Caki2 (cell line): ENCODE measurements around the gene FAM149B1. TPM values are rescaled to one million over a fixed set of nuclear protein-coding genes. Genes with fewer than 3 reads are reported as not detected.
"Not testable (repeated sequence)": the region's sequence is repeated elsewhere in the genome, so short reads cannot be mapped to it uniquely, and the experiment has no call there.

ENCODE experiments used
- DNase-seq: peaks from one replicate; pipeline ENCODE4 v3.0.0-alpha.2; 2015; ENCODE audit warnings: low read depth
- in situ Hi-C: cut with HindIII; loops from 2 replicates; pipeline ENCODE4 v1.10.0; 2016; ENCODE audit warnings: low sequenced_read_pairs, low pct_unique_long_range_greater_than_20kb, mixed read lengths
- total RNA-seq: library from RNA; depleted of rRNA; stranded (reverse); fragments of >200 nt; shearing (Covaris generic); gene quantifications from 2 replicates; pipeline ENCODE4 v1.2.3, GENCODE V29; 2014; ENCODE audit warnings: low replicate concordance; rRNA removed

Gene FAM149B1
- 11.1 and 11.5 TPM in 2 replicates for total RNA-seq

DNA sequence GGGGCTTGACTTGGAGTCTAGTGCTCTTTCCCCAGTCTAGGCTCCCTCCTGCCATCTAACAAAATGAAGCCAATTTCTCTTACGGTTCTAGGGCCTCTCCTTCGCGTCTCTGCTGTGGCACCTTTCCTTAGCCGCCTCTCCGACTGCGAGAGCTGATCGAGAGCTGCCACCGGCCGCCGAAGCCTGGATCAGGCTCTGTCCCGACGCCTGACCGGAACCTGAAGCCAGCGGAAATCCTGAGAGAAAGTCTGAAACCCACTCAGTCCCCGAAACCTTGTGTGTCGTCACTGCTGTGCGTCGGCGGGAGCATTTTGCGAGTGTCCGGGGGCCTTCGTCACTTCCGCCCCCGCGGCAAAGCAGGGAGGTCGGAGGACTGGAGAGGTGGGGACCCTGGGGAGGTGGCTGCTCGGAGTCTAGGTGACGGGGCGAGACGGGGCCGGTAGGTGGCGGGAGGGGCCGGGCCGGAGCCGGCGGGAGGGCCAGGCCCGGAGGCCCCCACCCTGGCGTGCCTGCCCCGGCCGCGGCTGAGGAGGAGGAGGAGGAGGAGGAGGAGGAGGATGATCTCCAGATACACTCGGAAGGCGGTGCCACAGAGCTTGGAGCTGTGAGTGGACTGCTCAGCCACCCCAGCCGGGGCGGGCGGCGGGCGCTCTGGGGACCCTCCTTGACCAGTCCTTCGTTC, at the start of gene FAM149B1, which contains the start of gene ECD:
TSS of gene FAM149B1 (plus strand) at position 337 of the 682 bp plus-strand sequence. CDS start at position 558, 221 bp downstream.
TSS of gene ECD (minus strand) at position 226 of the 682 bp plus-strand sequence. CDS start 4,071 bp downstream, outside the sequence.
- in situ Hi-C loops, result no loop called here
- DNase-seq, result peak; percentile 95

GRCh38 chr10:73119457-73119856, 48.5 kb upstream of the FAM149B1 start:
- no peak for DNase-seq
- in situ Hi-C loops, result no loop called here

GRCh38 chr10:73119952-73120351, 48.0 kb upstream of the FAM149B1 start:
- no peak for DNase-seq
- in situ Hi-C loops, result no loop called here

DNA sequence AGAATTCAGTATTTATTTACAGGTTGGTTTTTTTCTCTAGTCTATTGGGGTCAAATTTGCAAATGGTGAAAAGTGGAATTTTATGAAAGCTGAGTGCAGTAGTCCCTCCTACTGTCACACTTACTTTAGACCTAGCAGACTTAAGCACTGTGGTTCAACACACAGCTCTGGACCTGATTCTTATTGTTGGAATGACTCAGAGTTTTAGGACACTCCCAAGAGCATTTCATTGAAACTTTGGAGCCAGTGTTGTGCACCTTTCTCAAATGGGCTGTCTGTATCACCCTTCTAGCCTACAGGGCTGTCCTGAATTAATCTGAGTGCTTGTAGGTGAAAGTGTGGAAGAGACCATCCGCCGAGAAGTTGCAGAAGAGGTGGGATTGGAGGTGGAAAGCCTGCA, 41.6 kb upstream of the FAM149B1 start:
- DNase-seq, result no peak
- in situ Hi-C loops, result no loop called here

DNA sequence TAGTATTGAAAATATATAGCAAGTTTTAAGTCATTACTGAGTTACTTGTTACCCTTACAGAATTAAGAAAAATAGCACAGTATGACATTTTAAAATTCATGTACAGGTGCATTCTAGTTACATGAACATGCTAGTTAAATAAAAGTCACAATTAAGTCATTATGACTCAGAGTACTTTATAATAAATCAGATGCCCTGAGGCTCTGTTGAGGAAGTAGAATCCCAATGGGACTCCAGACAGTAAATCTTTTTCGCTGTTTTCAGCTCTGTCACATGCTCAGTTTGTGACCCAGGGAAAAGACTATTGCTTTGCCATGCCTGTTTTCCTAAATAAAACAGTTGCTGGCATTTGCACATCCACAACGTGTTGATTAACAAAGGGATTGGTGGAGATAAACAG, 36.6 kb upstream of the FAM149B1 start:
- DNase-seq, result no peak

GRCh38 chr10:73131913-73132686, 35.8 kb upstream of the FAM149B1 start:
- DNase-seq, result no peak
- in situ Hi-C loops, result no loop called here

More for the DNA sequence above, 36.6 kb upstream of the FAM149B1 start:
- in situ Hi-C loops, result no loop called here

GRCh38 chr10:73134727-73135126, 33.2 kb upstream of the FAM149B1 start:
- in situ Hi-C loops, result no loop called here
- no peak for DNase-seq

DNA sequence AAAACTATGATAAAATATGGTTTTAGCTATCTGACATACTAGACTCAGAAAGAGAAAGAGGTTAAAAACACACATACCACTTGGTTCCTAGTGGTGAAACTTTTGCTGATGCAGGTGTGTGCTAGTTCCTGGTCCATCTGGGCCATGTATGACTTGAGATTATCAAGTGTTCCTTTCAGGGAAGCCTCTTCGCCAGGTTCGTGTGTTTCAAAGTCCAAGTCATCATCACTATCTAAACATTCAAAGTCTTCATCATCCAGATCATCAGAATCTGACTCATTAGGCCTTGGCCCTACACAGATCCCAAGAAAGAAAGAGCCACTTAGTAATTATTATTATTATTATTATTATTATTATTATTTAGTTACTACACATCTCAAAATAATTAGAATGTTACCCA, 31.3 kb upstream of the FAM149B1 start:
- in situ Hi-C loops, result no loop called here
- no peak for DNase-seq

GRCh38 chr10:73139251-73139650, 28.7 kb upstream of the FAM149B1 start:
- in situ Hi-C loops, result no loop called here
- DNase-seq, result no peak

DNA sequence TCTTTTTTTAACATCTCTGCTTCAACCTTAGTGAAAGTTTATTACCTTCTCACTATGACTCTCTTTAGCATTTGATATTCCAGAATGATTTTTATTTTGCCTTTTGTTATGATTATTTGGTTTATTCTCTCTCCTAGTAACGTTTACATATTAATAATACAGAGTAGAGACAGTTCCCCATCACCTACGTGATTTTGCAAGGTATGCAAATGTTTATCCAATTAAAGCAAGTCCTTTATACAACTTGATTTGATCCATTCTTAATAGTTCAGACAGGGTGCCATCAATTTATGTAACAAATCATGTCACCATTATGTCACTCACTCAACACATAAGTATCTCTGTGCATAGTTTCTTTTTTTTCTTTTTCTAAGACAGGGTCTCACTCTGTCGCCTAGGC, 26.3 kb upstream of the FAM149B1 start:
- no peak for DNase-seq
- in situ Hi-C loops, result no loop called here

- in situ Hi-C loops, DNase-seq: not testable (repeated sequence)
These were observed 17.1 kb upstream of the FAM149B1 start for GRCh38 chr10:73150633-73151413.

DNA sequence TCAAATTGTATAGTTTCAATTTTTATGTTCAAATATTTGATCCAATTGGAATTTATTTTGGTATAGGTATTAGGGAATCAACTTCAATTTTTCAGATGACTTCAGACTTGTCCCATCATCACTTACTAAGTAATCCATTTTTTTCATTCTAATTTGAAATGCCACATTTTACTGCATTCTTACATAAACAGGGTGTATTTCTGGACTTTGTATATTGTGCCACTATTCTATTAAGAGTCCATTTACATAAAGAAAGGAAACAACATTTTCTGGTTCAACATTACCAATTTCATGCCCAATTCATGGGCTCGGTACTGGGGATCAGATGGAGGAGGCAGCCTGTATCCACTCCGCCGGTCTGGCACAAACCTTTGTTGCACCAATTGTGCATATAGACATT, 15.9 kb upstream of the FAM149B1 start:
- in situ Hi-C loops, result no loop called here
- DNase-seq, result no peak

GRCh38 chr10:73156054-73156453, 11.9 kb upstream of the FAM149B1 start:
- DNase-seq, result no peak
- in situ Hi-C loops, result no loop called here

DNA sequence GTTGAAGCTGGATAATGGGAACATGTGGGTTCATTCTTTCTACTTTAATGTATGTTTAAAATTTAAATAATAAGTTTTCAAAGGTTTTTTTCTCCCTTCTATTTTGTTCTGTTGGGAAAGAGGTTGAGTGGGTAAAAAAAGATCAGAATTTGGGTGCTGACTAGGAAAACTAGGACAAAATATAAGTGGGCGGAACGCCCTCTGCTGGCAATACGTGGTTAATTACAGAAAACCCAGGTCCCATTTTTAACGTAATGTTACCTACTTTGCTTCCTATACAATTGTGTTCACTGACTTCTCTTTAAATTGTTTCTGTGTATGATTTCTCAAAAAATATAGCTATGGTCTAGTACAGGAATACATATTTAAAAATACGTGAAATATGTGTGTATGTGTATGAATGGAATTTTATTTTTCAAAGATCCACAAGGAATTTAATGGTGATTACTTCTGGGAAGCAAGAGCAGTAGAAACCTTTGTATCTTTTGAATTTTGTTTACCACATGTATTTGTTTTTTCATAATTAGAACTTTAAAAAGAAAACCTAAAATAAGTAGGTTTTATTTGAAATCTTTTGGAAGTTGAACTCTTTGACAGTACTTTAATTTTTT, 8.8 kb upstream of the FAM149B1 start:
- peak; percentile 39 for DNase-seq
- in situ Hi-C loops, result no loop called here

DNA sequence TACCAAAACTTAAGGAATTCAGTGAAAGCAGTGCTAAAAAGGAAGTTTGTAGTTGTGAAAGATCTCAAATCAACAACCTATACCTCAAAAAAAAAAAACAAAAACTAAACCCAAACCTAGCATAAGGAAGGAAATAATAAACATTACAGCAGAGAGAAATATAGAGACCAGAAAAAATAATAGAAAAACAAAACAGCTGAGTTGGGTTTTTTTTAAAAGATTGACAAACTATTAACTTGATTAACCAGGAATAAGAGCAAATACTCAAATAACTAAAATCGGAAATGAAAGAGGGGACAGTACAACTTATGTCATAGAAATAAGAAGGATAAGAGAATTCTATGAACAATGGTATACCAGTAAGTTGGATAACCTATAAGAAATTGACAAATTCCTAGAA, 6.8 kb upstream of the FAM149B1 start:
- no peak for DNase-seq
- in situ Hi-C loops, result no loop called here

GRCh38 chr10:73161662-73162061, 6.3 kb upstream of the FAM149B1 start:
- in situ Hi-C loops, result no loop called here
- no peak for DNase-seq

GRCh38 chr10:73163096-73163495, 4.8 kb upstream of the FAM149B1 start:
- in situ Hi-C loops, result no loop called here
- DNase-seq, result no peak

DNA sequence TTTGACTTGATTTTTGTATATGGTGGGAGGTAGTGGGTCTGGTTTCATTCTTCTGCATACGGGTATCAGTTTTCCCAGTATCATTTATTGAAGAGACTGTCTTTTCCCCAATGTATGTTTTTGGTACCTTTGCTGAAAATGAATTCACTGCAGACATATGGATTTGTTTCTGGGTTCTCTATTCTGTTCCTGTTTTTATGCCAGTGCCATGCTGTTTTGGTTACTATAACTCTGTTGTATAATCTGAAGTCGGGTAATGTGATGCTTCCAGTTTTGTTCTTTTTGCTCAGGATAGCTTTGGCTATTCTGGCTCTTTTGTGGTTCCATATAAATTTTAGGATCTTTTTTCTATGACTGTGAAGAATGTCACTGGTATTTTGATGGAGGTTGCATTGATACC, 947 bp upstream of the FAM149B1 start:
- in situ Hi-C loops, result no loop called here
- peak; percentile 18 for DNase-seq
